CD4-positive, alpha-beta T cell treated with Interleukin-15 for 1 hour (primary cell): ENCODE data around the gene TP73.

Source experiments
- DNase-seq: peaks from one replicate; pipeline ENCODE4 v3.0.0-alpha.2; 2020

Gene TP73

GRCh38 chr1:3651930-3652547 is at the start of gene TP73:
Gene TP73 (plus strand): TSS chr1:3652516. CDS start chr1:3682366, 29,850 bp downstream.
- DNase-seq = no peak

- DNase-seq = no peak
Measured at GRCh38 chr1:3603156-3603555, 49.2 kb upstream of the TP73 start.

- no peak for DNase-seq
Measured at GRCh38 chr1:3603571-3604467, 48.5 kb upstream of the TP73 start.

GRCh38 chr1:3604468-3604974 is 47.8 kb upstream of the TP73 start:
- DNase-seq = no peak

- no peak for DNase-seq
Measured at GRCh38 chr1:3604997-3605823, 47.1 kb upstream of the TP73 start.

GRCh38 chr1:3606779-3607702 is 45.3 kb upstream of the TP73 start:
- DNase-seq = no peak

- DNase-seq = no peak
Measured at GRCh38 chr1:3607703-3608065, 44.6 kb upstream of the TP73 start.

- DNase-seq = no peak
Measured at GRCh38 chr1:3608154-3608553, 44.2 kb upstream of the TP73 start.

GRCh38 chr1:3609016-3609768 is 43.1 kb upstream of the TP73 start:
- no peak for DNase-seq

GRCh38 chr1:3609769-3610526 is 42.4 kb upstream of the TP73 start:
- no peak for DNase-seq

- DNase-seq = no peak
Measured at GRCh38 chr1:3610527-3611169, 41.7 kb upstream of the TP73 start.

GRCh38 chr1:3611170-3612019 is 40.9 kb upstream of the TP73 start, which contains the start of gene MEGF6:
Gene MEGF6 (minus strand): TSS chr1:3611508. CDS start chr1:3611268, 240 bp downstream.
- peak; percentile 73 for DNase-seq

GRCh38 chr1:3612123-3612522 is 40.2 kb upstream of the TP73 start:
- DNase-seq = no peak

GRCh38 chr1:3614755-3615742 is 37.3 kb upstream of the TP73 start:
- DNase-seq = no peak

GRCh38 chr1:3616861-3617260 is 35.5 kb upstream of the TP73 start:
- no peak for DNase-seq

GRCh38 chr1:3617806-3618345 is 34.4 kb upstream of the TP73 start:
- DNase-seq = no peak

- no peak for DNase-seq
Measured at GRCh38 chr1:3618531-3618880, 33.8 kb upstream of the TP73 start.
